A549 treated with AZD9567 at 1 μM for 4 hours (cell line): Measurements from ENCODE around the gene FAM83B. TPM values are rescaled to one million over a fixed set of nuclear protein-coding genes. Genes with fewer than 3 reads are reported as not detected.

Experiments used
- total RNA-seq: library from RNA; stranded (reverse); fragments of 200-300 nt; extraction: Qiagen RNA extraction; gene quantifications from 5 replicates; pipeline ENCODE4 v1.2.3, GENCODE V29; 2022; ENCODE audit not compliant: insufficient read depth

Gene FAM83B, protein sequence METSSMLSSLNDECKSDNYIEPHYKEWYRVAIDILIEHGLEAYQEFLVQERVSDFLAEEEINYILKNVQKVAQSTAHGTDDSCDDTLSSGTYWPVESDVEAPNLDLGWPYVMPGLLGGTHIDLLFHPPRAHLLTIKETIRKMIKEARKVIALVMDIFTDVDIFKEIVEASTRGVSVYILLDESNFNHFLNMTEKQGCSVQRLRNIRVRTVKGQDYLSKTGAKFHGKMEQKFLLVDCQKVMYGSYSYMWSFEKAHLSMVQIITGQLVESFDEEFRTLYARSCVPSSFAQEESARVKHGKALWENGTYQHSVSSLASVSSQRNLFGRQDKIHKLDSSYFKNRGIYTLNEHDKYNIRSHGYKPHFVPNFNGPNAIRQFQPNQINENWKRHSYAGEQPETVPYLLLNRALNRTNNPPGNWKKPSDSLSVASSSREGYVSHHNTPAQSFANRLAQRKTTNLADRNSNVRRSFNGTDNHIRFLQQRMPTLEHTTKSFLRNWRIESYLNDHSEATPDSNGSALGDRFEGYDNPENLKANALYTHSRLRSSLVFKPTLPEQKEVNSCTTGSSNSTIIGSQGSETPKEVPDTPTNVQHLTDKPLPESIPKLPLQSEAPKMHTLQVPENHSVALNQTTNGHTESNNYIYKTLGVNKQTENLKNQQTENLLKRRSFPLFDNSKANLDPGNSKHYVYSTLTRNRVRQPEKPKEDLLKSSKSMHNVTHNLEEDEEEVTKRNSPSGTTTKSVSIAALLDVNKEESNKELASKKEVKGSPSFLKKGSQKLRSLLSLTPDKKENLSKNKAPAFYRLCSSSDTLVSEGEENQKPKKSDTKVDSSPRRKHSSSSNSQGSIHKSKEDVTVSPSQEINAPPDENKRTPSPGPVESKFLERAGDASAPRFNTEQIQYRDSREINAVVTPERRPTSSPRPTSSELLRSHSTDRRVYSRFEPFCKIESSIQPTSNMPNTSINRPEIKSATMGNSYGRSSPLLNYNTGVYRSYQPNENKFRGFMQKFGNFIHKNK
- 0.05 TPM in 2 of 5 replicates, not detected in the others for total RNA-seq

DNA sequence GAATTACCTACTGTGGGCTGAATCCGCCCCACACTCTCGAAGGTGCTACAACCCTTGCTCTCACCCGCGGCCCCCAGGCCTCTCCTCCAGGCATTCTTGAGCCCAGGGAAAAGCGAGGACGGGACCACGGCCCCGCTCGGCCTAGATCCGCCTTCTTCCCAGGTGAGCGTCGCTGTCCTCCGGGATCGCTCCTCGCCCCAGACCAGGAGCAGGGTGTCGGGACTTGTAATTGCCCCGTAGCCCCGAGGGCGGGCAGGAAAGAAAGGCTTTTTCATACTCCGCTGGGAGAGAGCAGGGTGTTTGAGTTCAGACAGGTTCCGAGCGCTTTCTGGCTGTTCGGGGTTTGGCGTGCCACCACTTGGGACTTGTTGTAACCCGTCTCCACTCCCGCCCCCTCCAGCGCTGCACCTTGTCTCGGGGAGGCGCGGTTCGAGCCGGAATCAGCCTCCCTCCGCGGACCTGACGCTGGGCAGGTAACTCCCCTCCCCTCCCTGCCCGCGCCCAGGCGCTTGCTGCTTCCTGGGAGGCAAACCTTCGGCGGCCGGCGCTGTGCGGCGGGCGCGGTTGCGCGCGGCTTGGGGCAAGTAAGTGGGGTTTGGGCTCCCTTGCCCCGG lies at the start of gene FAM83B:
FAM83B (plus strand) TSS at position 529 of the 614 bp plus-strand sequence. CDS start 23,476 bp downstream, outside the sequence.

